ENCODE data around the gene TCEANC. TPM values are rescaled to one million over a fixed set of nuclear protein-coding genes. Genes with fewer than 3 reads are reported as not detected.

Gene TCEANC
- total RNA-seq, 2 experiments from 2014 or later, result 1.3 to 1.4 TPM

DNA sequence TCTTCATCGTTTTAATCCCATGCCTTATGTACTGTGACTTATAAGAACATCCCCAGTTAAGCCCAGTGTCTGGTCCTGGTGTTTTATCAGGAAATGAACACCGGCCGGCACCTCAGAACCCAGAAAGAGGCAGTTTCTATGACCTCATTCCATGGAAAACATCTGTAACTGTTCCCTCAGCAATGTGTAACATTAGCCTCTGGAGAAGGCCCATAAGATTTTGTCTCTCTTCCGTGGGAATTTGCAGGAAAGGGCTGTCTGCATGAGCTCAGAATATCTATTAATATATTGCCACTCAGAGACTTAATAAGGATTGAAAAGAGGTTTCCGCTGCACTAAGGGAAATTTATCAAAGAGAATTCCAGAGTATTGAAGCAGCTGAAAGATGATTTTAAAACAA, 3.1 kb upstream of the TCEANC start:
- no peak overlapping the region for H3K27ac Mint-ChIP-seq
- ChIA-PET CTCF (interaction anchor here (3.0 kb wide), 1 partner anchor 143 kb away, joined by 15 read pairs; no protein-coding TSS in a partner anchor), POLR2A (no interaction called here)
- H3K27me3 Mint-ChIP-seq, result no peaks in the 10 kb centered on the region
- peaks cover 34% of the 10 kb centered on the region for H3K4me1 Mint-ChIP-seq (ENCODE audit: low read depth)
- DNase-seq, result no peak
- no peaks in the 10 kb centered on the region for H3K36me3 Mint-ChIP-seq (ENCODE audit: low read depth)
- TF ChIP-seq, protein P1, sequence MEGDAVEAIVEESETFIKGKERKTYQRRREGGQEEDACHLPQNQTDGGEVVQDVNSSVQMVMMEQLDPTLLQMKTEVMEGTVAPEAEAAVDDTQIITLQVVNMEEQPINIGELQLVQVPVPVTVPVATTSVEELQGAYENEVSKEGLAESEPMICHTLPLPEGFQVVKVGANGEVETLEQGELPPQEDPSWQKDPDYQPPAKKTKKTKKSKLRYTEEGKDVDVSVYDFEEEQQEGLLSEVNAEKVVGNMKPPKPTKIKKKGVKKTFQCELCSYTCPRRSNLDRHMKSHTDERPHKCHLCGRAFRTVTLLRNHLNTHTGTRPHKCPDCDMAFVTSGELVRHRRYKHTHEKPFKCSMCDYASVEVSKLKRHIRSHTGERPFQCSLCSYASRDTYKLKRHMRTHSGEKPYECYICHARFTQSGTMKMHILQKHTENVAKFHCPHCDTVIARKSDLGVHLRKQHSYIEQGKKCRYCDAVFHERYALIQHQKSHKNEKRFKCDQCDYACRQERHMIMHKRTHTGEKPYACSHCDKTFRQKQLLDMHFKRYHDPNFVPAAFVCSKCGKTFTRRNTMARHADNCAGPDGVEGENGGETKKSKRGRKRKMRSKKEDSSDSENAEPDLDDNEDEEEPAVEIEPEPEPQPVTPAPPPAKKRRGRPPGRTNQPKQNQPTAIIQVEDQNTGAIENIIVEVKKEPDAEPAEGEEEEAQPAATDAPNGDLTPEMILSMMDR (IDR thresholded peaks at IDR 0.05), result no peak
- no peaks in the 10 kb centered on the region for H3K9me3 Mint-ChIP-seq
- no peak overlapping the region for H3K4me3 Mint-ChIP-seq
- no peak for ATAC-seq
- intact Hi-C loops (cut with micrococcal nuclease), result loop anchor here (5.0 to 10.0 kb wide), 3 partner anchors 85 to 382 kb away; partner anchors contain the start of genes OFD1 and TRAPPC2

DNA sequence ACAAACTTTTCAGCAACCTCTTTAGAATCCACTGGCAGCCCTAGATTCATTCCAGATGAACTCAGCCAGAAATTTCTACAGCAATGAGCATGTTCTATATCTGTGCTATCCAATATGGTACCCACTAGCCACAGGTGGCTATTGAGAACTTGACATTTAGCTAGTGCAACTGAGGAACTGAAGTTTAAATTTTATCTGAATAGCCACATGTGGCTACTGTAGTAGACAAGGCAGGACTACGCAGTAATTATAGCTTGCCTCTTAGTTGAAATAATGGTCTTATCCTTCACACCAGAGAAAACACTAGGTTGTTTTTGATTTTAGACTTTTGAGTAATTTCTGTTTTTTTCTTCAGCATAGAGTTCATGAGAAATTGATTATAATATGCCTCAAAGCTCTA, 2.6 kb upstream of the TCEANC start:
- ATAC-seq (no peak), DNase-seq (no peak)
- Mint-ChIP-seq H3K36me3 (ENCODE audit: low read depth) (no peaks in the 10 kb centered on the region), H3K4me3 (no peak overlapping the region), H3K9me3 (no peaks in the 10 kb centered on the region), H3K4me1 (ENCODE audit: low read depth) (peaks cover 38% of the 10 kb centered on the region), H3K27me3 (no peaks in the 10 kb centered on the region), H3K27ac (no peak overlapping the region)
- ChIA-PET POLR2A (no interaction called here), CTCF (interaction anchor here (3.0 kb wide), 1 partner anchor 143 kb away, joined by 15 read pairs; no protein-coding TSS in a partner anchor)
- TF ChIP-seq, protein P1 (IDR thresholded peaks at IDR 0.05), result no peak
- intact Hi-C loops (cut with micrococcal nuclease), result loop anchor here (5.0 to 10.0 kb wide), 2 partner anchors 84 to 382 kb away; partner anchors contain the start of genes OFD1 and TRAPPC2

DNA sequence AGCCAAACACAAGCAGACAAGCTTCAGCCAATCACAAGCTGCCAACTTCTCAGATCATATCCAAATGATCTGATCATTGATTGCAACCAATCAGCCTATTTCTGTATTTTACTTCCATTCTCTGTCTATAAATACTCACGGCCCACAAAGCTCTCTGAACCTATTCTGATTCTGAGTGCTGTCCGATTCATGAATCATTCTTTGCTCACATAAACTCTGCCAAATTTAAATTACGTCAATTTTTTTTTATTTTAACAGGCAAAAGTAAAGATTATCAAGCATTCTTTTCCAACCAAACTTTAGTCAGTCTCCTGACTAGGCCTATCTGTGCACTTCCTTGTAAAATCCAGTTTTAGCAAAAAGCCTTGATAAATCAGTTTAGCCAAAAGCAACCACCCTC, 1.8 kb upstream of the TCEANC start:
- ChIA-PET POLR2A (no interaction called here), CTCF (interaction anchor here (3.0 kb wide), 1 partner anchor 144 kb away, joined by 15 read pairs; no protein-coding TSS in a partner anchor)
- H3K9me3 Mint-ChIP-seq, result no peaks in the 10 kb centered on the region
- intact Hi-C loops (cut with micrococcal nuclease), result loop anchor here (5.0 to 10.0 kb wide), 2 partner anchors 84 to 381 kb away; partner anchors contain the start of genes OFD1 and TRAPPC2
- TF ChIP-seq, protein P1 (IDR thresholded peaks at IDR 0.05), result no peak
- no peak for ATAC-seq
- H3K27ac Mint-ChIP-seq, result no peak overlapping the region
- no peak for DNase-seq
- no peak overlapping the region for H3K4me3 Mint-ChIP-seq
- H3K27me3 Mint-ChIP-seq, result no peaks in the 10 kb centered on the region
- no peaks in the 10 kb centered on the region for H3K36me3 Mint-ChIP-seq (ENCODE audit: low read depth)
- peaks cover 36% of the 10 kb centered on the region for H3K4me1 Mint-ChIP-seq (ENCODE audit: low read depth)

DNA sequence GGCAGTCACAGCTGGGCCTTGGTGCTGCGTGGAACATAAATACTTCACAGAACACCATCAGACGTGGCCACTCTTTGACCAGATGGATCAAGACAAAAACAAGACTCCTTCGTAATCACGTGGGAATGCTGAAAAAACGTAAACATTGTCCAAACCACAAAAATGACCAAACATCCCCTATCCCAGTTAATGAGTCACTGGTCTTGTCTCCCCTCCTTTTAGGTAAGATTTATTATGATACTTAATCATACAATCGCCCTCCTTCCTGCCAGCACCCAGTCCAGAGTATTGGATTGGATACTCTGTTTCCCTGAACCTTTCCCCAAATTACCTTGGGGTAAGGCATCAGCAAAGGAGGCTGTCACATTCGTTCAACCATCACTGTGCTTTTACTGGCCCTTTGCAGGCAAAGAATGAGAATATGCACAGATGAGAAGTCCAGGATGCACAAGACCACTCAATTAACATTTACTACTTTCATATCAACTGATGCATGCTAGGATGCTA, 601 bp upstream of the TCEANC start:
- intact Hi-C loops (cut with micrococcal nuclease), result loop anchor here (5.0 to 10.0 kb wide), 2 partner anchors 82 to 380 kb away; partner anchors contain the start of genes OFD1 and TRAPPC2
- peak overlapping the region; percentile 85 for H3K27ac Mint-ChIP-seq
- ATAC-seq (no peak), DNase-seq (no peak)
- H3K9me3 Mint-ChIP-seq, result no peaks in the 10 kb centered on the region
- CTCF ChIA-PET, result interaction anchor here (1.6 kb wide), 1 partner anchor 95 kb away, joined by 3 read pairs; no protein-coding TSS in a partner anchor
- H3K4me1 Mint-ChIP-seq (ENCODE audit: low read depth), result peaks cover 31% of the 10 kb centered on the region
- TF ChIP-seq, protein P1 (IDR thresholded peaks at IDR 0.05), result no peak
- POLR2A ChIA-PET, result interaction anchor here (0.9 to 2.0 kb wide), 3 partner anchors 17 to 377 kb away, joined by 4 to 5 read pairs (median 4); partner anchors contain the start of gene GEMIN8
- H3K27me3 Mint-ChIP-seq, result no peaks in the 10 kb centered on the region
- no peaks in the 10 kb centered on the region for H3K36me3 Mint-ChIP-seq (ENCODE audit: low read depth)
- peak overlapping the region; percentile 80 for H3K4me3 Mint-ChIP-seq

DNA sequence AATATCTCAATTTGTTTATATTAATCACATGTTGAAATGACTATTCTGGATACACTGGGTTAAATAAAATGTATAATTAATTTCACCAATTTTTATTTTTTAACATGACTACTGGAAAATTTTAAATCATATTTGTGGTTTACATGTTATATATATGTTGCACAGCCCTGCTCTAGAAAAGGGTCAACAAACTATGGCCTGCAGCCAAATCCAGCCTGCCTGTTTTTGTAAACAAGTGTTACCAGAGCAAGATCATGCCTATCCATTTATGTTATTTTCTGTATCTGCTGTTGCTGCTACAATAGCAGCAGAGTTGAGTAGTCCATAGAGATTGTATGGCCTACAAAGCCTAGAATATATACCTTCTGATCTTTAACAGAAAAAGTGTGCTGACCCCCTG, 1.2 kb downstream of the TCEANC start:
- ChIA-PET CTCF (no interaction called here), POLR2A (interaction anchor here (1.0 kb wide), 1 partner anchor 82 kb away, joined by 4 read pairs; no protein-coding TSS in a partner anchor)
- peak overlapping the region; percentile 90 for H3K27ac Mint-ChIP-seq
- no peaks in the 10 kb centered on the region for H3K9me3 Mint-ChIP-seq
- ATAC-seq (no peak), DNase-seq (no peak)
- TF ChIP-seq, protein P1 (IDR thresholded peaks at IDR 0.05), result no peak
- peak overlapping the region; percentile 32 for H3K4me3 Mint-ChIP-seq
- H3K36me3 Mint-ChIP-seq (ENCODE audit: low read depth), result no peaks in the 10 kb centered on the region
- H3K27me3 Mint-ChIP-seq, result no peaks in the 10 kb centered on the region
- H3K4me1 Mint-ChIP-seq (ENCODE audit: low read depth), result peaks cover 27% of the 10 kb centered on the region
- intact Hi-C loops (cut with micrococcal nuclease), result loop anchor here (5.0 to 10.0 kb wide), 2 partner anchors 81 to 378 kb away; partner anchors contain the start of genes OFD1 and TRAPPC2

All from activated CD8-positive, alpha-beta T cell treated with anti-CD3 and anti-CD28 coated beads for 36 hours (primary cell).